K562 (cell line): ENCODE measurements around the gene RCE1. TPM values are rescaled to one million over a fixed set of nuclear protein-coding genes. Genes with fewer than 3 reads are reported as not detected.

ENCODE experiments used
- CHD1 ChIP-seq: fragments of 200-600 bp; sonication (generic); IDR thresholded peaks from one replicate; pipeline ENCODE4 v1.6.1; 2012; ENCODE audit warnings: mild to moderate bottlenecking, moderate library complexity, low read length, inconsistent platforms
- FOXK1 ChIP-seq: sonication (generic); formaldehyde crosslinking; IDR thresholded peaks from 2 replicates; pipeline ENCODE4 v1.8.0; 2022; ENCODE audit warnings: missing genetic modification reagents, mild to moderate bottlenecking, borderline replicate concordance
- GABPA ChIP-seq: fragments of 200-800 bp; sonication (Bioruptor generic); conservative IDR thresholded peaks from 2 replicates; pipeline ENCODE4 v1.6.1; 2016; ENCODE audit warnings: low read depth, missing genetic modification characterization, missing compliant biosample characterization
- SAP30 ChIP-seq: fragments of 200-600 bp; sonication (generic); IDR thresholded peaks from 2 replicates; pipeline ENCODE4 v1.6.1; 2012; ENCODE audit warnings: borderline replicate concordance, low read depth, mild to moderate bottlenecking, moderate library complexity, low read length, control low read depth, inconsistent platforms; ENCODE audit not compliant: insufficient read depth, poor library complexity, severe bottlenecking
- TFAP4 ChIP-seq: sonication (generic); formaldehyde crosslinking; IDR thresholded peaks from 2 replicates; pipeline ENCODE4 v1.8.0; 2022; ENCODE audit warnings: missing genetic modification reagents, mild to moderate bottlenecking, moderate library complexity, borderline replicate concordance
- XRCC5 ChIP-seq: fragments of 200-400 bp; formaldehyde crosslinking; IDR thresholded peaks from 2 replicates; pipeline ENCODE4 v1.6.1; 2017; ENCODE audit warnings: low read depth, mild to moderate bottlenecking, low read length
- ZNF407 ChIP-seq: fragments of 450-650 bp; IDR thresholded peaks from 2 replicates; pipeline ENCODE4 v1.6.1; 2016; ENCODE audit warnings: low read depth
- ZNF444 ChIP-seq: fragments of 250-450 bp; sonication (Bioruptor Pico); IDR thresholded peaks from 2 replicates; pipeline ENCODE4 v1.4.0; 2020; ENCODE audit warnings: mild to moderate bottlenecking, moderate library complexity
- ZNF655 ChIP-seq: fragments of 250-450 bp; sonication (Bioruptor Pico); IDR thresholded peaks from 2 replicates; pipeline ENCODE4 v1.5.0; 2021
- polyA plus RNA-seq, 8 experiments: library from polyadenylated mRNA; depleted of rRNA in 4 of 8; stranded (reverse) in 5 of 8; unstranded in 3 of 8; fragments of >200 nt; fragmentation: Nextera tagmentation in 2 of 8; fragmentation: Illumina TruSeq in 1 of 8; extraction: Ambion mirVana in 2 of 8; extraction: Trizol in 1 of 8; gene quantifications; 2 replicates each; pipeline versions ENCODE4 v1.2.1 to v1.2.3, GENCODE V29; 2011 to 2014; ENCODE audit warnings: inconsistent platforms in 1 of 8, missing spikeins in 1 of 8
- total RNA-seq, 7 experiments: library from RNA; depleted of rRNA in 6 of 7; stranded (reverse); fragments of >200 nt in 6 of 7; fragmentation: Illumina TruSeq in 2 of 7; extraction: Trizol in 2 of 7; gene quantifications; 2 replicates each; pipeline versions ENCODE4 v1.2.1 to v1.2.3, GENCODE V29; 2011 to 2021; ENCODE audit warnings: low replicate concordance in 1 of 7
- TF ChIP-seq, protein P1 (sequence below), 2 experiments: fragments of 150-350 bp in 1 of 2; IDR thresholded peaks; 2 replicates each; pipeline ENCODE4 v1.6.1; 2012 to 2016; ENCODE audit warnings: low read depth in 2 of 2, low read length in 2 of 2, mild to moderate bottlenecking in 1 of 2, moderate library complexity in 1 of 2

The RCE1 gene
- total and polyA plus RNA-seq, 9 of the 15 experiments (the other 6 are each of a cell fraction or from before 2014, with no cell fraction given), result 0.75 to 41.5 (median 15.1) TPM

DNA sequence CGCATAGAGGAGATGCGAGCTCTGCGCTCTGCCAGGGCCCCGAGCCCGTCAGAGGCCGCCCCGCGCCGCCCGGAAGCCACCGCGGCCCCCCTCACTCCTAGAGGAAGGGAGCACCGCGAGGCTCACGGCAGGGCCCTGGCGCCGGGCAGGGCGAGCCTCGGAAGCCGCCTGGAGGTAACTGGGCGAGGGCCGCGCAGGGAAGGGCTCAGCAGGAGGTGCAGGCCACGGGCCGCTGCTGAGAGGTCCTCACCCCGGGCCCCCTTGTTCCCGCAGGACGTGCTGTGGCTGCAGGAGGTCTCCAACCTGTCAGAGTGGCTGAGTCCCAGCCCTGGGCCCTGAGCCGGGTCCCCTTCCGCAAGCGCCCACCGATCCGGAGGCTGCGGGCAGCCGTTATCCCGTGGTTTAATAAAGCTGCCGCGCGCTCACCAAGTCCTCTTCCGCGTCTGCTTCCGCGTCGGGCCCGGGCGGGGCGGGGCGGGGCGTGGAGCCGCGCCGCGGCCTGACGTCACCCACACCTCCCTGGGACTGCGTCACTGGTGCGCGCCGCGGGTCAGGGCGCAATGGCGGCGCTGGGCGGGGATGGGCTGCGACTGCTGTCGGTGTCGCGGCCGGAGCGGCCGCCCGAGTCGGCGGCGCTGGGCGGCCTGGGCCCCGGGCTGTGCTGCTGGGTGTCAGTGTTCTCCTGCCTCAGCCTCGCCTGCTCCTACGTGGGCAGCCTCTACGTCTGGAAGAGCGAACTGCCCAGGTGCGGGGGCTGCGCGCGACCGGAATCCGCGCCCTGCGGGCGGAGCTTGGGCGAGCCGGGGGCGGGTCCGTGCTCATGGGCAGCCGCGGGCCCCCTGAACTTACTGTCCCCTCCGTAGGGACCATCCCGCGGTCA is at the start of gene RCE1 (continued):
- TF ChIP-seq ZNF407 (no peak), ZNF655 (no peak), CHD1 (peak; percentile 67), ZNF444 (CRISPR knock-in tag) (no peak), GABPA (tag) (peak; percentile 74), XRCC5 (no peak), TFAP4 (CRISPR knock-in tag) (no peak), FOXK1 (CRISPR knock-in tag) (no peak), SAP30 (peak; percentile 76)
- TF ChIP-seq, protein P1, sequence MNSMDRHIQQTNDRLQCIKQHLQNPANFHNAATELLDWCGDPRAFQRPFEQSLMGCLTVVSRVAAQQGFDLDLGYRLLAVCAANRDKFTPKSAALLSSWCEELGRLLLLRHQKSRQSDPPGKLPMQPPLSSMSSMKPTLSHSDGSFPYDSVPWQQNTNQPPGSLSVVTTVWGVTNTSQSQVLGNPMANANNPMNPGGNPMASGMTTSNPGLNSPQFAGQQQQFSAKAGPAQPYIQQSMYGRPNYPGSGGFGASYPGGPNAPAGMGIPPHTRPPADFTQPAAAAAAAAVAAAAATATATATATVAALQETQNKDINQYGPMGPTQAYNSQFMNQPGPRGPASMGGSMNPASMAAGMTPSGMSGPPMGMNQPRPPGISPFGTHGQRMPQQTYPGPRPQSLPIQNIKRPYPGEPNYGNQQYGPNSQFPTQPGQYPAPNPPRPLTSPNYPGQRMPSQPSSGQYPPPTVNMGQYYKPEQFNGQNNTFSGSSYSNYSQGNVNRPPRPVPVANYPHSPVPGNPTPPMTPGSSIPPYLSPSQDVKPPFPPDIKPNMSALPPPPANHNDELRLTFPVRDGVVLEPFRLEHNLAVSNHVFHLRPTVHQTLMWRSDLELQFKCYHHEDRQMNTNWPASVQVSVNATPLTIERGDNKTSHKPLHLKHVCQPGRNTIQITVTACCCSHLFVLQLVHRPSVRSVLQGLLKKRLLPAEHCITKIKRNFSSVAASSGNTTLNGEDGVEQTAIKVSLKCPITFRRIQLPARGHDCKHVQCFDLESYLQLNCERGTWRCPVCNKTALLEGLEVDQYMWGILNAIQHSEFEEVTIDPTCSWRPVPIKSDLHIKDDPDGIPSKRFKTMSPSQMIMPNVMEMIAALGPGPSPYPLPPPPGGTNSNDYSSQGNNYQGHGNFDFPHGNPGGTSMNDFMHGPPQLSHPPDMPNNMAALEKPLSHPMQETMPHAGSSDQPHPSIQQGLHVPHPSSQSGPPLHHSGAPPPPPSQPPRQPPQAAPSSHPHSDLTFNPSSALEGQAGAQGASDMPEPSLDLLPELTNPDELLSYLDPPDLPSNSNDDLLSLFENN (IDR thresholded peaks at IDR 0.05; ENCODE audit: low read depth in 2 of 2, low read length in 2 of 2), result 0 out of 4 replicates have a peak, but pooled peaks of 1 of the 2 experiments have one; percentile 24
